Large intestine (tissue), 3 donors: ENCODE data around the gene NXN. TPM values are rescaled to one million over a fixed set of nuclear protein-coding genes. Genes with fewer than 3 reads are reported as not detected.
"Not testable (repeated sequence)": the region's sequence is repeated elsewhere in the genome, so short reads cannot be mapped to it uniquely, and the experiment has no call there.

ENCODE experiments used
- DNase-seq, 2 donors: peaks; one replicate each; pipeline versions ENCODE4 v3.0.0 to v3.0.0-alpha.2; 2013
- H3K27ac ChIP-seq: one replicate; pipeline ENCODE4 v1.5.1; 2013; ENCODE audit warnings: low read length
- H3K27me3 ChIP-seq: 2 replicates; pipeline ENCODE4 v1.6.1; 2013; ENCODE audit warnings: low read length; ENCODE audit not compliant: control insufficient read depth, insufficient read depth
- H3K36me3 ChIP-seq: 2 replicates; pipeline ENCODE4 v1.6.1; 2013; ENCODE audit warnings: low read length; ENCODE audit not compliant: control insufficient read depth, insufficient read depth
- H3K4me1 ChIP-seq: one replicate; pipeline ENCODE4 v1.6.1; 2013; ENCODE audit warnings: low read length; ENCODE audit not compliant: control insufficient read depth, insufficient read depth
- H3K4me3 ChIP-seq: one replicate; pipeline ENCODE4 v1.5.1; 2013; ENCODE audit warnings: low read length
- H3K9me3 ChIP-seq: one replicate; pipeline ENCODE4 v1.6.1; 2013; ENCODE audit warnings: mild to moderate bottlenecking, low read depth, low read length, moderate library complexity; ENCODE audit not compliant: control insufficient read depth
- WGBS: methylation state at CpG from one replicate; pipeline ENCODE4 v1.1.5; 2013; ENCODE audit warnings: low lambda C conversion rate; ENCODE audit not compliant: insufficient coverage; 5-methylcytosine and 5-hydroxymethylcytosine counted together
- polyA plus RNA-seq: library from polyadenylated mRNA; unstranded; fragments of 120-200 nt; gene quantifications from one replicate; pipeline ENCODE4 v1.2.1, GENCODE V29; 2013

NXN gene
- polyA plus RNA-seq, 1 donor: 22.3 TPM

GRCh38 chr17:920190-920589, 59.4 kb downstream of the NXN start:
- Histone ChIP-seq H3K36me3 (peaks cover 3% of the 10 kb centered on the region), H3K4me1 (no peaks in the 10 kb centered on the region), H3K27ac (no peak overlapping the region), H3K9me3 (peaks cover 8% of the 10 kb centered on the region), H3K27me3 (no peaks in the 10 kb centered on the region), H3K4me3 (no peak overlapping the region)
- WGBS: no CpG with 5 or more reads among the region's 16 CpGs
- DNase-seq: no peak

DNA sequence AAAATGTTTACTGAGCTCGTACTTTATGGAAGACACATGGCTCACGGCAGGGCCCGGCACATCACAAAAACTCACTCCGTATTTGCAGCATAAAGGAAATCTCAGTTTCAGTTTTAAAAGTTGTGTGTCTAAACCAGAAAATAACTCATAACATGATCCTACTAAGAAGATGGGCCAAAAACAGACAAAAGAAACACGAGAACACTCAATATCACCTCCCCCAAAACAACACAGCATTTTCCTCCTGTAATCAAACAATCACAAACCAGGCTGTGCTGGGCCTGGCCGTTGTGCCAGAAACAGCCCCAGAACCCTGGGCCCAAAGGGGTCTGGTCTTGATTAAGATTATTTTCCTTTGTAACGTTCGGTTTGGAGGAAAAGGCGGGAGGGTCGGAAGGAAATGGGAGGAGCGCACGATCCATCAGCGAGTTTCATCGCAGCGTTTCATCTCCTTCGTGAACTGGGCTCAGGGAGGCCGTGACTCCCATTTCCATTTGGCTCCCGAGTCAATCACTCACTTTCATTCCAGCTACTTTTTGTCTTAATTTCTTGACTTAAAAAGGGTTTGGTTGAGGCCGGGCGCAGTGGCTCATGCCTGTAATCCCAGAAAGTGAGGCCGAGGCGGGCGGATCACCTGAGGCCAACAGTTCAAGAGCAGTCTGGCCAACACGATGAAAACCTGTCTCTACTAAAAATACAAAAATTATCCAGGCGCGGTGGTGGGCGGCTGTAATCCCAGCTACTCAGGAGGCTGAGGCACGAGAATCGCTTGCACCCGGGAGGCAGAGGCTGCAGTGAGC, 61.4 kb downstream of the NXN start:
- Histone ChIP-seq H3K36me3 (peaks cover 3% of the 10 kb centered on the region), H3K4me1 (no peaks in the 10 kb centered on the region), H3K27me3 (no peaks in the 10 kb centered on the region), H3K27ac (peak overlapping the region; percentile 42), H3K9me3 (peaks cover 8% of the 10 kb centered on the region), H3K4me3 (no peak overlapping the region)
- WGBS: 83% methylated on average over 1 of the region's 30 CpGs
- no peak for DNase-seq

DNA sequence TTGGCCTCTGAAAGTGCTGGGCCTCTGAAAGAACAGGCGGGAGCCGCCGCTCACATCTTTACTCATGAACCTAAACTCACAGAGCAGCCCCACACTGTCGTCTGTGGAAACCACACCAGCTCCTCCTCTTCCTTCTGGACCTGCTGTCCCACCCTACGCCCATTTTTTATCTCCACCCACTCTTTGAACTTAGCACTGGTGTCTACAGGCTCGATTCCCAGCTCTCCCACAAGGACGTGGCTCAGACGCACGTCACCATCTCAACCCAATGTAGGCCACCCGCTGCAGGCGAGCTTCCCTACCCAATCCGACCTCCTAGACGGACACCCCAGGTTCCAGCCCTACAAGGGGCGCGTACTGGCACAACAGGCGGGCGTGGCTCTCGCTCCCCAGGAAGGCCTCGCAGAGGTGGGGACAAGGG, 62.2 kb downstream of the NXN start:
- DNase-seq: no peak

DNA sequence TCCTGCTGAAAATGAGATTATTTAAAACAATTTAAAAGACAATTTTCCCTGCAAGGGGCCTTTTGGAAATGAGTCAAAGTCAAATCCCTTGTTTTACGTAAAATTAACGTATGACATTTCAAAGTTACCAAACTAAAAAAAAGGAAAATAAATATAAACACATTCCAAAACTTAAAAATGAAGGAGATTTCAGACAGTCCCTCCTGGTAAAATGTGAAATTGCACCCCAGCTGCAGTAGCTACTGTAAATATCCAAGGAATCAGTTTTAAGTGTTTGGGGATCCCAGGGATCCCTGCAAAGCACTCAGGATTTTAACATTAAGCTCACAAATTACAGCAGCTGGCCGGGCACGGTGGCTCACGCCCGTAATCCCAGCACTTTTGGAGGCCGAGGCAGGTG, 63.3 kb downstream of the NXN start:
- H3K36me3 ChIP-seq: no peaks in the 10 kb centered on the region
- DNase-seq: no peak
- H3K27me3 ChIP-seq: no peaks in the 10 kb centered on the region
- WGBS: 100% methylated on average over 1 of the region's 7 CpGs
- peaks cover 8% of the 10 kb centered on the region for H3K9me3 ChIP-seq
- H3K27ac ChIP-seq: peak overlapping the region; percentile 55
- H3K4me3 ChIP-seq: no peak overlapping the region
- no peaks in the 10 kb centered on the region for H3K4me1 ChIP-seq

More for the DNA sequence above, 62.2 kb downstream of the NXN start:
- Histone ChIP-seq H3K36me3 (no peaks in the 10 kb centered on the region), H3K27ac (peak overlapping the region; percentile 42), H3K4me1 (no peaks in the 10 kb centered on the region), H3K4me3 (no peak overlapping the region), H3K9me3 (peaks cover 8% of the 10 kb centered on the region), H3K27me3 (no peaks in the 10 kb centered on the region)
- WGBS: no CpG with 5 or more reads among the region's 19 CpGs

DNA sequence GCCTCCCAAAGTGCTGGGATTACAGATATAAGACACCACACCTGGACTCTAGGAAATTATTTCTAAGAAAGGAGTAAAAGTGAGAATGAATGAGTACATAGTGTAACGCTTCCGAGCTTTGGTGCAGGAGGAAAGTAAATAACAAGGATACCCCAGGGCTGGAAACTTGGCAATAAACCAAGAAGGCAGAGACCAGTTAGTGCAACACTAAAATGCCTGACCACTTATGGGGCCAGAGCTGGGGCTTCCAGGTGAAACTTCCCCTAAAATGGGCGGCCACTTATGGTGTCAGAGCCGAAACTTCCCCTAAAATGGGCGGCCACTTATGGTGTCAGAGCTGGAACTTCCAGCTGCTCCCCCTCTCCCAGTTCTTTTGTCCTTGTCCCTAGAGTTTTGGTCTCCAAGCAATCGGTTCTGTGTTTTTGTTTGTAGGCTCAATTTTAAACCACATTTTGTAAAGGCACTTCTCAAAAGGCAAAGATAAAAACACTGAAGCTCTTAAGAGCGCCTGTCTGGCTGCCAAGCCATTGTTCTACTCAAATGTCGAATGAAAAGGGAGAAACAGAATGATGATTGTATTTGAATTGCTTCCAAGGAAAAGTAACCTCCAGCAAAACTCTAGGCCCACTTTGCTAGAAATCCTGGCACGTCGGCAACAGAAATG, 63.9 kb downstream of the NXN start:
- 71% methylated on average over 2 of the region's 10 CpGs for WGBS
- DNase-seq: peak; percentile 23 to 41
- no peaks in the 10 kb centered on the region for H3K4me1 ChIP-seq
- H3K36me3 ChIP-seq: no peaks in the 10 kb centered on the region
- no peak overlapping the region for H3K4me3 ChIP-seq
- no peaks in the 10 kb centered on the region for H3K27me3 ChIP-seq
- peak overlapping the region; percentile 55 for H3K27ac ChIP-seq
- H3K9me3 ChIP-seq: peaks cover 8% of the 10 kb centered on the region

DNA sequence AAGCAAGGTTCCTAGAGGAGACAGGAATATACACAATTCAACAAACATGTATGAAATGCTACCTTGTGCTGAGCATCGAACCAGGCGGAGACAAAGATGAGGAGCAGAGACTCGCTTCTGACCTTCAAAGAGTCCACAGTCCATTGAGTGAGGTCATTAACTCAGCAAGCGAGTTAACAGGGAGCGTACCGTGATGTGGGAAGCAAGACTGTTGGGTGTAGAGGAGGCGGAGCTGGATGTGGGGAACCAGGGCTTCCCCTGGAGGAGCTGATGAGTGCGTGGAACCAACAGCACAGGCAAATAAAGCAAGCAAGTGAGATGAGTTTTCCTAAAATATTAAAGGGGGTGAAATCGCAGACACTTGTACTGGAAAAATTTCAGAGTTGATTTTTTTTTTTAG, 65.0 kb downstream of the NXN start:
- no peaks in the 10 kb centered on the region for H3K4me1 ChIP-seq
- H3K9me3 ChIP-seq: peaks cover 8% of the 10 kb centered on the region
- H3K4me3 ChIP-seq: no peak overlapping the region
- DNase-seq: no peak
- no CpG with 5 or more reads among the region's 9 CpGs for WGBS
- no peaks in the 10 kb centered on the region for H3K36me3 ChIP-seq
- no peak overlapping the region for H3K27ac ChIP-seq
- H3K27me3 ChIP-seq: no peaks in the 10 kb centered on the region

DNA sequence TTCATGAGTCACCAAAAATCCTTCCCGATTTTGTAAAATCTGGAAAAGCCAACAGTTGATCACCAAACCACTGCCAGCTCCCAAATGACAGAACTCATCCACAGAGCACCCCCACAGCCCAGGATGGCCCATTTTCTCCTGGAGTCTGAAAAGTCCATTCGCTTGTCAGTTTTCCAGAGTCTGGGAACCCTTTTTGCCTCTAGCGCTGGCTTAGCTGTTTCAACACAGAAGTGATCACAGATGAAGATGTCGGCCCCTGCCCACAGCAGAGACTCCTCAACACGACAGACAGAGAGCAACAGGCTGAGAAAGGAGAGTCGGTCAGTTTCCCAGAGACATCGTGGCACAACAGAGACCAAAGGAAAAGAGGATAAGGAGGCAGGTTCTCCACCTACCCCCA, 66.4 kb downstream of the NXN start:
- H3K4me3 ChIP-seq: no peak overlapping the region
- no CpG with 5 or more reads among the region's 7 CpGs for WGBS
- no peak for DNase-seq
- H3K4me1 ChIP-seq: no peaks in the 10 kb centered on the region
- no peak overlapping the region for H3K27ac ChIP-seq
- no peaks in the 10 kb centered on the region for H3K27me3 ChIP-seq
- no peaks in the 10 kb centered on the region for H3K36me3 ChIP-seq
- H3K9me3 ChIP-seq: peaks cover 8% of the 10 kb centered on the region

GRCh38 chr17:909642-910323, 69.8 kb downstream of the NXN start:
- Histone ChIP-seq H3K36me3 (no peaks in the 10 kb centered on the region), H3K27ac (no peak overlapping the region), H3K27me3 (no peaks in the 10 kb centered on the region), H3K4me3 (no peak overlapping the region), H3K4me1 (no peaks in the 10 kb centered on the region), H3K9me3 (no peaks in the 10 kb centered on the region)
- DNase-seq: no peak
- 100% methylated on average over 1 of the region's 24 CpGs for WGBS

- Histone ChIP-seq H3K27ac (no peak overlapping the region), H3K36me3 (no peaks in the 10 kb centered on the region), H3K4me1 (no peaks in the 10 kb centered on the region), H3K9me3 (no peaks in the 10 kb centered on the region), H3K4me3 (no peak overlapping the region), H3K27me3 (no peaks in the 10 kb centered on the region)
- DNase-seq: no peak
- no CpG with 5 or more reads among the region's 6 CpGs for WGBS
Observed at GRCh38 chr17:907725-908124, 71.9 kb downstream of the NXN start.

DNA sequence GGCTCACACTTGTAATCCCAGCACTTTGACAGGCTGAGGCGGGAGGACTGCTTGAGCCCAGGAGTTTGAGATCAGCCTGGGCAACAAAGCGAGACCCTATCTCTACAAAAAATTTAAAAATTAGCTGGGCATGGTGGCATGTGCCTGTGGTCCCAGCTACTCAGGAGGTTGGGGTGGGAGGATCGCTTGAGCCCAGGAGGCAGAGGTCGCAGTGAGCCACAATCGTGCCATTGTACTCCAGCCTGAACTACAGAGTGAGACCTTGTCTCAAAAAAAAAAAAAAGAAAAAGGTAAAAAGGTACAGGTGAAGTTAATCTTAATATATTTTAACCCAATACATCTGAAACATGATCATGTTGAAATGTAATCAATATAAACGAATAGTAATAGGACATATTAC, 73.9 kb downstream of the NXN start:
- not testable (repeated sequence) for H3K9me3 ChIP-seq, H3K27ac ChIP-seq, H3K4me1 ChIP-seq, H3K4me3 ChIP-seq, DNase-seq, H3K27me3 ChIP-seq, H3K36me3 ChIP-seq
- WGBS: no CpG with 5 or more reads among the region's 6 CpGs
